Osteoblast (primary cell): ENCODE results near the gene PTPRD. TPM values are rescaled to one million over a fixed set of nuclear protein-coding genes. Genes with fewer than 3 reads are reported as not detected.

ENCODE experiments used
- DNase-seq: peaks from one replicate; pipeline ENCODE4 v3.0.0; 2011; ENCODE audit warnings: low spot score, mixed read lengths; ENCODE audit not compliant: insufficient read length; ENCODE audit errors: missing footprints
- H2AFZ ChIP-seq: 2 replicates; pipeline ENCODE4 v1.6.0; 2011; ENCODE audit warnings: mild to moderate bottlenecking, low read length
- H3K27ac ChIP-seq: 2 replicates; pipeline ENCODE4 v1.5.1; 2011; ENCODE audit warnings: mild to moderate bottlenecking, low read depth, low read length, moderate library complexity
- H3K27me3 ChIP-seq: 2 replicates; pipeline ENCODE4 v1.6.0; 2012; ENCODE audit warnings: mild to moderate bottlenecking, control low read depth, inconsistent platforms, low read length, moderate library complexity; ENCODE audit not compliant: insufficient read depth
- H3K36me3 ChIP-seq: 2 replicates; pipeline ENCODE4 v1.5.1; 2011; ENCODE audit warnings: mild to moderate bottlenecking, low read length, control low read depth, moderate library complexity; ENCODE audit not compliant: insufficient read depth
- H3K4me1 ChIP-seq: 2 replicates; pipeline ENCODE4 v1.5.1; 2011; ENCODE audit warnings: mild to moderate bottlenecking, low read length, control low read depth, moderate library complexity; ENCODE audit not compliant: insufficient read depth
- H3K4me2 ChIP-seq: 2 replicates; pipeline ENCODE4 v1.6.0; 2011; ENCODE audit warnings: mild to moderate bottlenecking, low read length; ENCODE audit not compliant: insufficient read depth
- H3K4me3 ChIP-seq: fragments of 200-600 bp; sonication (generic); 3 replicates; pipeline ENCODE4 v1.5.1; 2012; ENCODE audit warnings: mild to moderate bottlenecking, low read length, inconsistent platforms; ENCODE audit not compliant: insufficient read depth
- H3K79me2 ChIP-seq: 2 replicates; pipeline ENCODE4 v1.6.0; 2012; ENCODE audit warnings: mild to moderate bottlenecking, low read length, control low read depth, inconsistent platforms; ENCODE audit not compliant: insufficient read depth
- H3K9me3 ChIP-seq: 2 replicates; pipeline ENCODE4 v1.5.1; 2011; ENCODE audit warnings: low read depth, low read length, control low read depth
- H4K20me1 ChIP-seq: 2 replicates; pipeline ENCODE4 v1.6.0; 2012; ENCODE audit warnings: mild to moderate bottlenecking, low read length, control low read depth; ENCODE audit not compliant: insufficient read depth
- CTCF ChIP-seq: IDR thresholded peaks from 2 replicates; pipeline ENCODE4 v1.5.1; 2011; ENCODE audit warnings: mild to moderate bottlenecking, low read depth, low read length, moderate library complexity; ENCODE audit errors: extremely low read depth
- total RNA-seq: library from RNA; depleted of rRNA; stranded (reverse); fragments of >200 nt; gene quantifications from 2 replicates; pipeline ENCODE4 v1.2.3, GENCODE V29; 2012

The PTPRD gene
- total RNA-seq, 1 donor = 23.9 TPM

- Histone ChIP-seq H3K9me3 (peaks cover 1% of the 10 kb centered on the region), H3K79me2 (no peaks in the 10 kb centered on the region), H3K4me1 (no peaks in the 10 kb centered on the region), H3K27me3 (no peaks in the 10 kb centered on the region), H3K4me3 (no peak overlapping the region), H3K4me2 (no peak overlapping the region), H2AFZ (no peak overlapping the region), H3K36me3 (no peaks in the 10 kb centered on the region), H4K20me1 (no peaks in the 10 kb centered on the region), H3K27ac (no peak overlapping the region)
- no peak for TF ChIP-seq CTCF
- no peak for DNase-seq
These were observed 36.3 kb upstream of the PTPRD start for GRCh38 chr9:10649076-10649475.

- no peak overlapping the region for H3K4me2 ChIP-seq
- H3K36me3 ChIP-seq = no peaks in the 10 kb centered on the region
- H3K79me2 ChIP-seq = no peaks in the 10 kb centered on the region
- TF ChIP-seq CTCF = no peak
- H3K9me3 ChIP-seq = peaks cover 3% of the 10 kb centered on the region
- no peak overlapping the region for H3K4me3 ChIP-seq
- no peaks in the 10 kb centered on the region for H4K20me1 ChIP-seq
- no peaks in the 10 kb centered on the region for H3K4me1 ChIP-seq
- no peak for DNase-seq
- H2AFZ ChIP-seq = no peak overlapping the region
- H3K27me3 ChIP-seq = no peaks in the 10 kb centered on the region
- H3K27ac ChIP-seq = no peak overlapping the region
These were observed 21.0 kb upstream of the PTPRD start for GRCh38 chr9:10633785-10634184.

GRCh38 chr9:10614196-10614800, 1.5 kb upstream of the PTPRD start:
- DNase-seq = no peak

GRCh38 chr9:10613419-10613818, 617 bp upstream of the PTPRD start:
- no peaks in the 10 kb centered on the region for H3K36me3 ChIP-seq
- peak; percentile 49 for DNase-seq
- no peak overlapping the region for H2AFZ ChIP-seq
- TF ChIP-seq CTCF = no peak
- H3K79me2 ChIP-seq = no peaks in the 10 kb centered on the region
- no peak overlapping the region for H3K27ac ChIP-seq
- peak overlapping the region; percentile 26 for H3K4me2 ChIP-seq
- H3K27me3 ChIP-seq = peaks cover 15% of the 10 kb centered on the region
- no peaks in the 10 kb centered on the region for H4K20me1 ChIP-seq
- no peak overlapping the region for H3K4me3 ChIP-seq
- no peaks in the 10 kb centered on the region for H3K4me1 ChIP-seq
- H3K9me3 ChIP-seq = no peaks in the 10 kb centered on the region

More at GRCh38 chr9:10614196-10614800, 1.5 kb upstream of the PTPRD start:
- Histone ChIP-seq H3K9me3 (no peaks in the 10 kb centered on the region), H2AFZ (no peak overlapping the region), H3K27me3 (peaks cover 15% of the 10 kb centered on the region), H3K36me3 (no peaks in the 10 kb centered on the region), H3K4me1 (no peaks in the 10 kb centered on the region), H3K4me3 (no peak overlapping the region), H4K20me1 (no peaks in the 10 kb centered on the region), H3K79me2 (no peaks in the 10 kb centered on the region), H3K4me2 (no peak overlapping the region), H3K27ac (no peak overlapping the region)
- no peak for TF ChIP-seq CTCF
